Gastrocnemius medialis (tissue), 4 donors: ENCODE data around the gene SLC12A7. TPM values are rescaled to one million over a fixed set of nuclear protein-coding genes. Genes with fewer than 3 reads are reported as not detected.

Experiments
- ATAC-seq, 2 donors: fragments of 150-250 bp; one replicate each; pipeline ENCODE4 v1.9.1; 2016
- DNase-seq, 2 donors: peaks; one replicate each; pipeline ENCODE4 v3.0.0-alpha.2; 2019
- H3K27ac ChIP-seq, 4 donors: fragments of 200-600 bp; sonication (generic); 1 replicate in 1 of 4; 2 replicates in 3 of 4; pipeline ENCODE4 v1.5.1; 2016 to 2018; ENCODE audit warnings: mild to moderate bottlenecking in 2 of 4, moderate library complexity in 1 of 4
- H3K27me3 ChIP-seq, 3 donors: fragments of 200-600 bp; sonication (generic) in 2 of 3; 1 replicate in 1 of 3; 2 replicates in 2 of 3; pipeline versions ENCODE4 v1.5.1 to v1.6.0; 2016 to 2019; ENCODE audit warnings: mild to moderate bottlenecking in 1 of 3, moderate library complexity in 1 of 3
- H3K36me3 ChIP-seq, 2 donors: fragments of 200-600 bp; sonication (generic) in 1 of 2; one replicate each; pipeline ENCODE4 v1.5.1; 2017 to 2018
- H3K4me1 ChIP-seq, 2 donors: fragments of 200-600 bp; sonication (generic) in 1 of 2; one replicate each; pipeline ENCODE4 v1.5.1; 2016 to 2017; ENCODE audit warnings: mild to moderate bottlenecking in 2 of 2
- H3K4me3 ChIP-seq, 4 donors: fragments of 200-600 bp; sonication (generic) in 3 of 4; 1 replicate in 1 of 4; 2 replicates in 3 of 4; pipeline ENCODE4 v1.5.1; 2016 to 2019; ENCODE audit warnings: mild to moderate bottlenecking in 2 of 4
- H3K9me3 ChIP-seq, 3 donors: fragments of 200-600 bp; sonication (generic) in 2 of 3; 1 replicate in 1 of 3; 2 replicates in 2 of 3; pipeline ENCODE4 v1.5.1; 2016 to 2019
- POLR2A ChIP-seq, 2 donors: fragments of 450-650 bp; IDR thresholded peaks; one replicate each; pipeline ENCODE4 v1.6.1; 2017; ENCODE audit warnings: antibody characterized with exemption in 2 of 2, mild to moderate bottlenecking in 2 of 2, moderate library complexity in 2 of 2
- in situ Hi-C, 4 donors: fragments of 200-750 bp; cut with MboI; loops; one replicate each; pipeline versions ENCODE4 v1.15.0 to v1.8.0; 2017; ENCODE audit warnings: low sequenced_read_pairs in 4 of 4
- intact Hi-C: fragments of 100-400 bp; cut with DNase I; formaldehyde crosslinking; loops from one replicate; pipeline ENCODE4 v1.15.1; 2023; ENCODE audit warnings: low total_unique reads
- total RNA-seq, 4 donors: library from RNA; depleted of rRNA; stranded (reverse); fragments of >200 nt; gene quantifications; one replicate each; pipeline versions ENCODE4 v1.1.0 to v1.2.3, GENCODE V29; 2016
- TF ChIP-seq, protein P1 (sequence below), 5 experiments: fragments of 450-650 bp in 3 of 5; fragments of 200-600 bp in 2 of 5; sonication (generic) in 2 of 5; IDR thresholded peaks in 4 of 5; conservative IDR thresholded peaks in 1 of 5; 1 replicate in 4 of 5; 2 replicates in 1 of 5; pipeline ENCODE4 v1.5.1; 2016 to 2019; ENCODE audit warnings: antibody characterized with exemption in 5 of 5, mild to moderate bottlenecking in 3 of 5, moderate library complexity in 3 of 5

The SLC12A7 gene
- total RNA-seq, 4 donors from 2014 or later: 1.6 to 5.3 (median 3.5) TPM

DNA sequence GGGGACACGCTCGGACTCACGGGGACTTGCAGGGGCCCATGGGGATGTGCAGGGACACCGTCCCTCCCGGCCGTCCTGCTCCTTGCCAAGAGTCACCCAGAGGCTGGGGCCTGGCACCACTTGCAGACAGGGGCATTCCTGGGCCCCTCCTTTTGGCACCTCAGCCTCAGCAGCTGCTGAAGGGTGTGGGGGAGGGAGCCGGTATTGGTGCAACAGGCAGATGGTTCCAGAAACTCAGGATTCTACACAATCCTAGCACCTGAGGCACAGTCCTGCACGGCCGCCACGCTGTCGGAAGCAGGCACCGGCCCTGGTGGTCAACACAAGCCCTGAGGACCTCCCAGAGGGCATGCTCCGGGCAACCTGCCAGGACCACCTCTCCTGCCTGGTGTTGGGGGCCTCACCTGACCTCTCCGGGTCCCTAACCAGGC lies 19.3 kb upstream of the SLC12A7 start:
- DNase-seq: no peak
- Histone ChIP-seq H3K36me3 (no peaks in the 10 kb centered on the region), H3K4me3 (no peak overlapping the region), H3K4me1 (no peaks in the 10 kb centered on the region), H3K27me3 (peaks cover 0 to 3% (median 0%) of the 10 kb centered on the region in 3 donors), H3K27ac (peak overlapping the region in 1 of 4 donors; percentile 27), H3K9me3 (no peaks in the 10 kb centered on the region)
- intact Hi-C loops: no loop called here
- no peak for ATAC-seq
- no peak for TF ChIP-seq POLR2A (IDR thresholded peaks at IDR 0.05)
- TF ChIP-seq, protein P1, sequence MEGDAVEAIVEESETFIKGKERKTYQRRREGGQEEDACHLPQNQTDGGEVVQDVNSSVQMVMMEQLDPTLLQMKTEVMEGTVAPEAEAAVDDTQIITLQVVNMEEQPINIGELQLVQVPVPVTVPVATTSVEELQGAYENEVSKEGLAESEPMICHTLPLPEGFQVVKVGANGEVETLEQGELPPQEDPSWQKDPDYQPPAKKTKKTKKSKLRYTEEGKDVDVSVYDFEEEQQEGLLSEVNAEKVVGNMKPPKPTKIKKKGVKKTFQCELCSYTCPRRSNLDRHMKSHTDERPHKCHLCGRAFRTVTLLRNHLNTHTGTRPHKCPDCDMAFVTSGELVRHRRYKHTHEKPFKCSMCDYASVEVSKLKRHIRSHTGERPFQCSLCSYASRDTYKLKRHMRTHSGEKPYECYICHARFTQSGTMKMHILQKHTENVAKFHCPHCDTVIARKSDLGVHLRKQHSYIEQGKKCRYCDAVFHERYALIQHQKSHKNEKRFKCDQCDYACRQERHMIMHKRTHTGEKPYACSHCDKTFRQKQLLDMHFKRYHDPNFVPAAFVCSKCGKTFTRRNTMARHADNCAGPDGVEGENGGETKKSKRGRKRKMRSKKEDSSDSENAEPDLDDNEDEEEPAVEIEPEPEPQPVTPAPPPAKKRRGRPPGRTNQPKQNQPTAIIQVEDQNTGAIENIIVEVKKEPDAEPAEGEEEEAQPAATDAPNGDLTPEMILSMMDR (IDR thresholded peaks at IDR 0.05 in 4 of 5, conservative IDR thresholded peaks at IDR 0.05 in 1 of 5): no peak
- in situ Hi-C loops: loop anchor here in 3 of 4 donors (10.0 to 25.0 kb wide), 3 partner anchors 119 to 144 kb away; partner anchors contain the start of gene NKD2 (in 1 of the 3)

DNA sequence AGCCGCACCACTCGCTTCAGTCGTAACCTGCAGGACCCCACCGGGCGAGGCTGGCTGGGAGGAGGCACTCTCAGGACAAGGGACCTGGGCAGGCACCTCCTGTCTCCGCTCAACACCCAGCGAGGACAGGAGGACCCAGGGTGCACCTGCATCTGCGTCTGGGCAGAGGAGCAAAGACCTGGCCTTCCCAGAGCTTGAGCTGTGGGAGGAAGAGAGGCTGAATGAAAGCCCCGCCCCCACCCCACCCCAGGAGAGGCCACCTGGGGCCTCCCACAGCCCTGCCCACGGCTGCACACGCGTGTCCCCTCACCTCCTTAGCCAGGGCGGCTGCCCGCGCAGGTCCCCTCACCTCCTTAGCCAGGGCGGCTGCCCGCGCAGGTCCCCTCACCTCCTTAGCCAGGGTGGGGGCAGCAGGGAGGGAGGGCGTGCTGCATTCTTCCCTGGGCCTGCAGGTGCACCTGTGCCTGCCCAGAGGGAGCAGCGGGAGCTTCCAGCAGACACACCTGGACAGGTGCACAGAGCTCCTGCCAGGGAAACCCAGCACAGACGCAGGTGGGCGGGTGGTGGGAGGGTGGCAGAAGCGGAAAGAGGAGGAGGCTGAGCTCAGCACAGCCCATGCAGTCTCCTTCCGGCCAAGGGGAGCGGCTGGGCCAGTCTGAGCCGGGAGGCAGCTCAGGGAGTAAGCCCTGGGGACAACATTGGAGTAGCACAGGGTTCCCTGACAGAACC lies 18.5 kb upstream of the SLC12A7 start:
- H3K36me3 ChIP-seq: no peaks in the 10 kb centered on the region
- no peak for DNase-seq
- peaks cover 0 to 3% (median 0%) of the 10 kb centered on the region in 3 donors for H3K27me3 ChIP-seq
- TF ChIP-seq POLR2A (IDR thresholded peaks at IDR 0.05): no peak
- TF ChIP-seq, protein P1 (IDR thresholded peaks at IDR 0.05 in 4 of 5, conservative IDR thresholded peaks at IDR 0.05 in 1 of 5): no peak
- no peak overlapping the region for H3K4me3 ChIP-seq
- in situ Hi-C loops: loop anchor here in 3 of 4 donors (10.0 to 25.0 kb wide), 3 partner anchors 118 to 143 kb away; partner anchors contain the start of gene NKD2 (in 1 of the 3)
- ATAC-seq: no peak
- H3K27ac ChIP-seq: peak overlapping the region in 1 of 4 donors; percentile 27
- intact Hi-C loops: no loop called here
- no peaks in the 10 kb centered on the region for H3K9me3 ChIP-seq
- peaks cover 0 to 2% of the 10 kb centered on the region in 2 donors for H3K4me1 ChIP-seq

DNA sequence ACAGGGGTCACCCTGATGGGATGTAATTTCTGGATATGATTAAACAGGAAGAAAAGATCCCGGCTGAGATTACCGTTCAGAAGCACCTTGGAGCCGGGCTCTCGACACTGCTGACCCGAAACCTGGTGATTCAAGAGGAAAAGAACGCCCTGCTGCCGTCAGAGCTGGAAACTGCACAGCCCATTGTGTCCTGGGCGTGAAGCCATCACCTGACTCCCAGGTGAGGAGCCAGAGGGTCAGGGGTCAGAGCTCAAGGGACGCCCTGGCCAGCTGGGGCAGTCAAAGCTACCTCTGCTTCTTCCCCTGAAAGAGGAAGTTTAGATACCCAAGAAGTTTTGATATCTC lies 17.8 kb upstream of the SLC12A7 start:
- Histone ChIP-seq H3K4me3 (no peak overlapping the region), H3K27me3 (peaks cover 0 to 7% (median 0%) of the 10 kb centered on the region in 3 donors), H3K36me3 (no peaks in the 10 kb centered on the region), H3K4me1 (peaks cover 0 to 9% of the 10 kb centered on the region in 2 donors), H3K27ac (no peak overlapping the region), H3K9me3 (no peaks in the 10 kb centered on the region)
- ATAC-seq (no peak), DNase-seq (no peak)
- TF ChIP-seq, protein P1 (IDR thresholded peaks at IDR 0.05 in 4 of 5, conservative IDR thresholded peaks at IDR 0.05 in 1 of 5): no peak
- TF ChIP-seq POLR2A (IDR thresholded peaks at IDR 0.05): no peak
- in situ Hi-C loops (loop anchor here in 3 of 4 donors (10.0 to 25.0 kb wide), 3 partner anchors 117 to 142 kb away; partner anchors contain the start of gene NKD2 (in 1 of the 3)), intact Hi-C loops (no loop called here)

DNA sequence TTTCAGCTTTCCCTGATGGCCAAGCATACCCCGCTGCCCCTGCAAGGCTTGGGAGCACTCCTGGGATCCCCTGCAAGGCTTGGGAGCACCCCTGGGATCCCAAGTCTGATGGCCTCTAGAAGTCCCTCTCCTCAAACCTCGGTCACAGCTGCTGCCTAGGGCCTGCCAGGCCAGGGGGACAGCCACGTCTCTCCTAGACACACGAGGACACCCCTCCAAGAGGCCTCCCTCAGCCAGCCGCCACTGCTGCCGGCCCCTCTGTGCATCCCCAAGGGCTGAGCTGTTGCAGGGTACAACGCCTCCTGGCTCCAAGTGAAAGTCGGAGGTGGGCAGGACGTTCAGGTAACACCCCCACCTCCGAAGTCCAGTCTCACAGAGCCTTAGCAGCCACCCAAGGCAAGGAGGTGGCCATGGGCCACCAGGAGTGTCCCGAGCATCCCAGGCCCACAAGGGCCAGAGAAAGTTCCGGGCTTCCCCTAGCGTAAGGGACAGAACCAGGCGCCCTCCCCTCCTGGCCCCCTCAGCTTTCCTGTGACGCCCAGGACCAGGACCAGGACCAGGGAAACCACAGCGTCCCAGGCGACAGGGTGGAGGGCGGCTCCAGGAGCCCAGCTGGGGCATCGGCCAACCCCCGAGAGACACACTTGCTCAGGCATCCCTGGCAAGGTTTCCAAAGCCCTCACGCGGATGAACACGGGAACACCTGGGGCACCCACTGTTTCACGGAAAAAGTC lies 17.3 kb upstream of the SLC12A7 start:
- DNase-seq: no peak
- intact Hi-C loops: no loop called here
- no peaks in the 10 kb centered on the region for H3K9me3 ChIP-seq
- in situ Hi-C loops: loop anchor here in 2 of 4 donors (25.0 kb wide), 2 partner anchors 117 to 142 kb away; partner anchors contain the start of gene NKD2 (in 1 of the 2)
- H3K27me3 ChIP-seq: peaks cover 0 to 11% (median 0%) of the 10 kb centered on the region in 3 donors
- H3K4me1 ChIP-seq: peaks cover 0 to 13% of the 10 kb centered on the region in 2 donors
- no peak for ATAC-seq
- H3K27ac ChIP-seq: no peak overlapping the region
- no peaks in the 10 kb centered on the region for H3K36me3 ChIP-seq
- TF ChIP-seq, protein P1 (IDR thresholded peaks at IDR 0.05 in 4 of 5, conservative IDR thresholded peaks at IDR 0.05 in 1 of 5): no peak
- TF ChIP-seq POLR2A (IDR thresholded peaks at IDR 0.05): no peak
- no peak overlapping the region for H3K4me3 ChIP-seq
